Measurements from ENCODE around the gene P2RX6.

P2RX6 gene

DNA sequence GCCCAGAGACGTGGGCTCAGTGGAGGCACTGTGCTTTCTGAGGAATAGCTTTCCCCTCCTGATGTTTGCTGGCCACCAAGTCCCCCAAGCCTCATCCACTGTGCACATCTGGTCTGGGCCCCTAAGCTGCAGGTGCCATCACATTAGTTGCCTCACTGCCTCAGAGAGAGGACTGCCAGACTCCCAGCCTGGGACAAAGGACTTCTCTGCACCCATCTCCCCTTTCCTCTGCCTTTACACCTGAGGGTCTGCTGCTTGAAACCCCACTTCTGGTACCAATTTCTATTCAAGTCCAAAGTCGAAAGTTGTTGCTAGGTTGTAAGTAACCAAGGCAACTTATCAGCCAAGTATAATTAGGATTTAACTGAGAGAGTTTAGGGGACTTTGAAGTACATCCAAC, 36.5 kb upstream of the P2RX6 start:
- H3K9me2 ChIP-seq (replicated peaks; ENCODE audit: low read depth, low read length), result no peaks in the 10 kb centered on the region
- no peaks in the 10 kb centered on the region for H3K36me3 ChIP-seq (ENCODE audit: insufficient read depth, low read length)
- H3K9ac ChIP-seq (ENCODE audit: low read depth, low read length, poor library complexity, severe bottlenecking), result no peak overlapping the region
- H3F3A ChIP-seq (ENCODE audit: low read depth), result no peaks in the 10 kb centered on the region
- H3K9me3 ChIP-seq (ENCODE audit: insufficient read depth, low read depth, low read length), result no peaks in the 10 kb centered on the region
- peaks cover 13% of the 10 kb centered on the region; the same call in 1 of the 2 replicates for H3K79me2 ChIP-seq (ENCODE audit: insufficient read depth, low read length)
- no peak overlapping the region for H3K4me2 ChIP-seq (ENCODE audit: low read depth, low read length, poor library complexity, severe bottlenecking)
- H2AFZ ChIP-seq (ENCODE audit: low read length), result no peak overlapping the region
- H3K4me3 ChIP-seq (ENCODE audit: low read length, poor library complexity, severe bottlenecking), result no peak overlapping the region
- peaks cover 14% of the 10 kb centered on the region for H3K4me1 ChIP-seq (ENCODE audit: insufficient read depth, low read length, poor library complexity, severe bottlenecking)
- no peaks in the 10 kb centered on the region for H3K27me3 ChIP-seq (ENCODE audit: insufficient read depth, low read length, poor library complexity, severe bottlenecking)
- no peaks in the 10 kb centered on the region for H4K20me1 ChIP-seq (ENCODE audit: insufficient read depth, low read length, poor library complexity, severe bottlenecking)
- no peak for TF ChIP-seq EZH2phosphoT487 (IDR thresholded peaks at IDR 0.05; ENCODE audit: borderline replicate concordance)
- TF ChIP-seq, protein P1, sequence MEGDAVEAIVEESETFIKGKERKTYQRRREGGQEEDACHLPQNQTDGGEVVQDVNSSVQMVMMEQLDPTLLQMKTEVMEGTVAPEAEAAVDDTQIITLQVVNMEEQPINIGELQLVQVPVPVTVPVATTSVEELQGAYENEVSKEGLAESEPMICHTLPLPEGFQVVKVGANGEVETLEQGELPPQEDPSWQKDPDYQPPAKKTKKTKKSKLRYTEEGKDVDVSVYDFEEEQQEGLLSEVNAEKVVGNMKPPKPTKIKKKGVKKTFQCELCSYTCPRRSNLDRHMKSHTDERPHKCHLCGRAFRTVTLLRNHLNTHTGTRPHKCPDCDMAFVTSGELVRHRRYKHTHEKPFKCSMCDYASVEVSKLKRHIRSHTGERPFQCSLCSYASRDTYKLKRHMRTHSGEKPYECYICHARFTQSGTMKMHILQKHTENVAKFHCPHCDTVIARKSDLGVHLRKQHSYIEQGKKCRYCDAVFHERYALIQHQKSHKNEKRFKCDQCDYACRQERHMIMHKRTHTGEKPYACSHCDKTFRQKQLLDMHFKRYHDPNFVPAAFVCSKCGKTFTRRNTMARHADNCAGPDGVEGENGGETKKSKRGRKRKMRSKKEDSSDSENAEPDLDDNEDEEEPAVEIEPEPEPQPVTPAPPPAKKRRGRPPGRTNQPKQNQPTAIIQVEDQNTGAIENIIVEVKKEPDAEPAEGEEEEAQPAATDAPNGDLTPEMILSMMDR (conservative IDR thresholded peaks at IDR 0.05; ENCODE audit: low read length), result no peak

DNA sequence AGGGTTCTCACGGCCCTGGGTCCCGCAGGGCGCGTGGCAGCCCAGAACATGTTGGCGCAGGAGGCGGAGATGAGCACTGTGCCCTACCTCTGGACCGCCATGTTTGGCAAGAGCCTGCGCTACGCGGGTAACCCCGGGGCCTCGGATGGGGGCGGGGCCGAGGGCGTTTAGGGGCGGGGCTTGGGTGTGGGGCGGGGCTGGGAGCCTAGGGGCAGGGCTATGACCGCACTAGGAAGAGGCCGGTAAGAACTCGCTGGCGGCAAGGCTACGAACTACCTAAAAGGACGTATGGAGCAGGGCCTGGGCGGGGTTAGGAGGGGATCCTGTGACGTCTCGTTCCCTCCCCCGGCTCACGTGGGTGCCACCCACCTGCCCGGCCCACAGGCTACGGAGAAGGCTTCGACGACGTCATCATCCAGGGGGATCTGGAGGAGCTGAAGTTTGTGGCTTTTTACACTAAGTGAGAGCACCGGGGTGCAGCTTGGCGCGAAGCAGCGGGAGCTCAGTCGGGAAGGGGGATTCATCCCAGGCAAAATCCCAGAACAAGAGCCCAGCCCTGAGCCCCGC, 35.6 kb upstream of the P2RX6 start:
- H3K9ac ChIP-seq (ENCODE audit: low read depth, low read length, poor library complexity, severe bottlenecking), result no peak overlapping the region
- H3K9me3 ChIP-seq (ENCODE audit: insufficient read depth, low read depth, low read length), result no peaks in the 10 kb centered on the region
- no peaks in the 10 kb centered on the region for H4K20me1 ChIP-seq (ENCODE audit: insufficient read depth, low read length, poor library complexity, severe bottlenecking)
- H3K36me3 ChIP-seq (ENCODE audit: insufficient read depth, low read length), result no peaks in the 10 kb centered on the region
- no peak overlapping the region for H3K4me2 ChIP-seq (ENCODE audit: low read depth, low read length, poor library complexity, severe bottlenecking)
- H3K9me2 ChIP-seq (replicated peaks; ENCODE audit: low read depth, low read length), result no peaks in the 10 kb centered on the region
- H3K4me3 ChIP-seq (ENCODE audit: low read length, poor library complexity, severe bottlenecking), result no peak overlapping the region
- peaks cover 15% of the 10 kb centered on the region for H3K4me1 ChIP-seq (ENCODE audit: insufficient read depth, low read length, poor library complexity, severe bottlenecking)
- H3K79me2 ChIP-seq (ENCODE audit: insufficient read depth, low read length), result peaks cover 14% of the 10 kb centered on the region; the same call in 1 of the 2 replicates
- TF ChIP-seq, protein P1 (conservative IDR thresholded peaks at IDR 0.05; ENCODE audit: low read length), result no peak
- no peak for TF ChIP-seq EZH2phosphoT487 (IDR thresholded peaks at IDR 0.05; ENCODE audit: borderline replicate concordance)
- H3K27me3 ChIP-seq (ENCODE audit: insufficient read depth, low read length, poor library complexity, severe bottlenecking), result no peaks in the 10 kb centered on the region
- no peak overlapping the region for H2AFZ ChIP-seq (ENCODE audit: low read length)
- H3F3A ChIP-seq (ENCODE audit: low read depth), result no peaks in the 10 kb centered on the region

DNA sequence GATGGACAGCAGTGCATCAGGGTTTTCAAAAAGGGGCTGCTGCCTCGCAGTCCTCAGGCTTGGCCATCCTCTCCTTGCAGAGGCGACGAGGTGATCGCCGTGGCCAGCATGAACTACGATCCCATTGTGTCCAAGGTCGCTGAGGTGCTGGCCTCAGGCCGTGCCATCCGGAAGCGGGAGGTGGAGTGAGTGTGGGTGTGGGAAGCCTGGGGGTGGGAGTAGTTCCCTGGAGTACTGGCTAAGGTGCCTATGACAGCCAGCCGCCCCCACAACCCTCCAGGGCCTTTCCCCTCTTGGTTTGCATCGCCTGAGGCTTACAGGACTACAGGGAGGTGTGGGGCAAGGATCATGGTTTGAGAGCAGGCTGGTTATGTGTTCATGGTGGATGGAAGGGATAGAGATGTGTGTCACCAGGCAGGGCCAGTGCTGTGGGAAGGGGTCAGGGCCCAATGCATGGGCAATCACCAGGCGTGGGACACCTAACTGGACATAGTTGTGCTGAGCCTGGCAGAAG, 35.0 kb upstream of the P2RX6 start:
- no peak for TF ChIP-seq EZH2phosphoT487 (IDR thresholded peaks at IDR 0.05; ENCODE audit: borderline replicate concordance)
- TF ChIP-seq, protein P1 (conservative IDR thresholded peaks at IDR 0.05; ENCODE audit: low read length), result no peak
- H3K4me1 ChIP-seq (ENCODE audit: insufficient read depth, low read length, poor library complexity, severe bottlenecking), result peaks cover 15% of the 10 kb centered on the region
- no peak overlapping the region for H2AFZ ChIP-seq (ENCODE audit: low read length)
- no peaks in the 10 kb centered on the region for H3K36me3 ChIP-seq (ENCODE audit: insufficient read depth, low read length)
- H3K9ac ChIP-seq (ENCODE audit: low read depth, low read length, poor library complexity, severe bottlenecking), result no peak overlapping the region
- H3K4me3 ChIP-seq (ENCODE audit: low read length, poor library complexity, severe bottlenecking), result no peak overlapping the region
- H3F3A ChIP-seq (ENCODE audit: low read depth), result no peaks in the 10 kb centered on the region
- no peaks in the 10 kb centered on the region for H3K27me3 ChIP-seq (ENCODE audit: insufficient read depth, low read length, poor library complexity, severe bottlenecking)
- H4K20me1 ChIP-seq (ENCODE audit: insufficient read depth, low read length, poor library complexity, severe bottlenecking), result no peaks in the 10 kb centered on the region
- peaks cover 14% of the 10 kb centered on the region; the same call in 1 of the 2 replicates for H3K79me2 ChIP-seq (ENCODE audit: insufficient read depth, low read length)
- H3K4me2 ChIP-seq (ENCODE audit: low read depth, low read length, poor library complexity, severe bottlenecking), result no peak overlapping the region
- no peaks in the 10 kb centered on the region for H3K9me3 ChIP-seq (ENCODE audit: insufficient read depth, low read depth, low read length)
- no peaks in the 10 kb centered on the region for H3K9me2 ChIP-seq (replicated peaks; ENCODE audit: low read depth, low read length)

Measured in Loucy (cell line).